GM12873 (cell line): ENCODE results near the gene PRF1.

Source experiments
- CTCF ChIP-seq: IDR thresholded peaks from 2 replicates; pipeline ENCODE4 v1.5.1; 2012; ENCODE audit warnings: low read depth, mild to moderate bottlenecking, moderate library complexity, low read length, control low read depth; ENCODE audit not compliant: insufficient read depth; ENCODE audit errors: missing control alignments

Gene PRF1

DNA sequence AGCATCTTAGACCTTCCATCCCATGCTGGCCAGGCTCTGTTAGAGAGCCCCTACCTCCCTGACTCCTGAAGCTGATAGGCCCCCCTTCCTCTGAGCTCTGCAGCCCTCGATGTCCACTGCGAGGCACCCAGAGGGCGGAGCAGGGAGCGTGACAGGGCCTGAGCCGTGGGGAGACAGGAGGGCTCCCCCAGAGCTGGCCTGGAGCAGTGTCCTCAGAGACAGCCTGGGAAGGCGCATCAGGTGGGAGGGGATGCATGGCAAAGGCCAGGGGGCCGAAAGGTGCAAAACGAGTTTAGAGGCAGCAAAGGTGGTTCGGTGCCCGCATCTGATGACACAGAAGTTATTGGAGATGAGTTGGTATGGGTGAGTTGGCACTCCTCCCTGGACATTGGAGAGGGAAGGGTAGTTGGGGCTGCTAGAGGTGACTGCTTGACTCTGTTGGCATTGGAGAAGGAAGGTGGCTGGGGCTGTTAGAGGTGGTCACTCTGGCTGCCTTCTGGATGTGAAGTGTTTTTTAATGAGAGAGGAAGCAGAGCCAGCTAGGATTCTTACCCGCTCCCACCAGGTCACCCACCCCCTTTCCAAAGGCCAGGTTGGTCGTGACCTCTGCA is 53.1 kb downstream of the PRF1 start:
- TF ChIP-seq CTCF = no peak
